KMS-11 (cell line): ENCODE measurements around the gene PHGDH.

Experiments
- H2AFZ ChIP-seq: fragments of 200-600 bp; sonication (generic); 2 replicates; pipeline ENCODE4 v1.6.1; 2016; ENCODE audit warnings: antibody characterized with exemption, mixed run types, low read depth
- H3K27ac ChIP-seq: fragments of 200-600 bp; sonication (generic); 2 replicates; pipeline ENCODE4 v1.6.1; 2016; ENCODE audit warnings: mild to moderate bottlenecking, mixed run types
- H3K27me3 ChIP-seq: fragments of 200-600 bp; sonication (generic); 2 replicates; pipeline ENCODE4 v1.6.1; 2017; ENCODE audit warnings: mild to moderate bottlenecking, low read depth, mixed run types, moderate library complexity; ENCODE audit not compliant: insufficient read depth
- H3K36me3 ChIP-seq: fragments of 200-600 bp; sonication (generic); 2 replicates; pipeline ENCODE4 v1.6.1; 2017; ENCODE audit warnings: mild to moderate bottlenecking, mixed run types; ENCODE audit not compliant: insufficient read depth
- H3K4me1 ChIP-seq: fragments of 200-600 bp; sonication (generic); 2 replicates; pipeline ENCODE4 v1.6.1; 2016; ENCODE audit warnings: mild to moderate bottlenecking, low read depth, mixed run types; ENCODE audit not compliant: poor library complexity, severe bottlenecking
- H3K4me2 ChIP-seq: fragments of 200-600 bp; sonication (generic); 2 replicates; pipeline ENCODE4 v1.7.0; 2016; ENCODE audit warnings: mild to moderate bottlenecking, mixed run types
- H3K4me3 ChIP-seq: fragments of 200-600 bp; sonication (generic); IDR thresholded peaks from 2 replicates; pipeline ENCODE4 v1.6.1; 2017; ENCODE audit warnings: low read depth, low read length, mixed read lengths; ENCODE audit not compliant: insufficient read depth
- H3K79me2 ChIP-seq: fragments of 200-600 bp; sonication (generic); 2 replicates; pipeline ENCODE4 v1.6.1; 2016; ENCODE audit warnings: low read depth, mixed run types; ENCODE audit not compliant: insufficient read depth
- H3K9ac ChIP-seq: fragments of 200-600 bp; sonication (generic); 2 replicates; pipeline ENCODE4 v1.6.1; 2016; ENCODE audit warnings: mild to moderate bottlenecking, mixed run types
- H4K20me1 ChIP-seq: fragments of 200-600 bp; sonication (generic); 2 replicates; pipeline ENCODE4 v1.6.1; 2016; ENCODE audit warnings: mild to moderate bottlenecking, mixed run types; ENCODE audit not compliant: insufficient read depth
- TF ChIP-seq, protein P1 (sequence below): fragments of 200-600 bp; sonication (generic); conservative IDR thresholded peaks from 2 replicates; pipeline ENCODE4 v1.6.1; 2017; ENCODE audit warnings: low read depth, mild to moderate bottlenecking, antibody characterized with exemption, low read length, moderate library complexity, mixed read lengths

The PHGDH gene

DNA sequence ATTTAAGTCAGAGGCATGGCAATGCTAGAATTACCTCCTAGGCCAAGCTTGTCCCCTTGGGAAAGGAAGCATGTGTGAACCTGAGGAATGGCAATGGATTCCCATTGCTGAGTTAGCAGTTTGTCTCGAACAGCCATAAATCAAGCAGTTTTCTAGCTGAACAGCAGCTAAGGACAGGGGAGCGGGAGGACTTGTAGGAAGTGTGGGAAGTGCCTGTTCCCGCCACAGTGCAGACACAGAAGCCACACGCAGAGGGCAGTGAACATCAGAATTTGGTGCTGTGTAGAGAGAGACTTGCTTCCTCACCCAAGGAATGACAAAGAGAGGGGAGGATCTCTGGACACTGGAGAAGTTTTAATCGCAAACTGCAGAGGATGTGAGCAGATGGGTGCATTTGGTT is 3.8 kb downstream of the PHGDH start:
- Histone ChIP-seq H3K9ac (no peak overlapping the region), H3K4me3 (no peak overlapping the region), H3K36me3 (no peaks in the 10 kb centered on the region), H3K79me2 (peaks cover 27% of the 10 kb centered on the region; the same call in 1 of the 2 replicates), H3K4me2 (no peak overlapping the region), H2AFZ (no peak overlapping the region), H3K4me1 (peaks cover 18% of the 10 kb centered on the region), H4K20me1 (no peaks in the 10 kb centered on the region), H3K27ac (no peak overlapping the region), H3K27me3 (no peaks in the 10 kb centered on the region)
- TF ChIP-seq, protein P1, sequence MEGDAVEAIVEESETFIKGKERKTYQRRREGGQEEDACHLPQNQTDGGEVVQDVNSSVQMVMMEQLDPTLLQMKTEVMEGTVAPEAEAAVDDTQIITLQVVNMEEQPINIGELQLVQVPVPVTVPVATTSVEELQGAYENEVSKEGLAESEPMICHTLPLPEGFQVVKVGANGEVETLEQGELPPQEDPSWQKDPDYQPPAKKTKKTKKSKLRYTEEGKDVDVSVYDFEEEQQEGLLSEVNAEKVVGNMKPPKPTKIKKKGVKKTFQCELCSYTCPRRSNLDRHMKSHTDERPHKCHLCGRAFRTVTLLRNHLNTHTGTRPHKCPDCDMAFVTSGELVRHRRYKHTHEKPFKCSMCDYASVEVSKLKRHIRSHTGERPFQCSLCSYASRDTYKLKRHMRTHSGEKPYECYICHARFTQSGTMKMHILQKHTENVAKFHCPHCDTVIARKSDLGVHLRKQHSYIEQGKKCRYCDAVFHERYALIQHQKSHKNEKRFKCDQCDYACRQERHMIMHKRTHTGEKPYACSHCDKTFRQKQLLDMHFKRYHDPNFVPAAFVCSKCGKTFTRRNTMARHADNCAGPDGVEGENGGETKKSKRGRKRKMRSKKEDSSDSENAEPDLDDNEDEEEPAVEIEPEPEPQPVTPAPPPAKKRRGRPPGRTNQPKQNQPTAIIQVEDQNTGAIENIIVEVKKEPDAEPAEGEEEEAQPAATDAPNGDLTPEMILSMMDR = no peak

DNA sequence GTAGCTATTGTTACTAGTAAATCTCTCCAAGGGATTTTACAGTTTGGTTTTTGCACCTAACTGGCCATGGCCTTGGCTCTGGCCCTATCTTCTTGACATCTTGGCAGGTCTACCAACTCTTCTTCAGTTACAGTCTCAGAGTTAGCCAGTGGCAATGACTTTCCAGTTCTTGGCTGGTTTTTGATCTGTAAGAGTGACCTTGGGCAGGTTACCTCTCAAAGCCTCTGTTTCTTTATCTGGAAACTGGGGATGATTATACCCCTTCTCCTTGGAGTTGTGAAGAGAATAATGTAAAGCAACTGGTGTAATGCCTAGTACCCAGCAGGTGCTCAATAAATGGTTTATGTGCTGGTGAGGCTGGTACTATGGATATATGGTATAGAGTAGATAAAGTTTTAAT is 6.7 kb downstream of the PHGDH start:
- H3K9ac ChIP-seq = no peak overlapping the region
- no peak overlapping the region for H2AFZ ChIP-seq
- H3K27me3 ChIP-seq = no peaks in the 10 kb centered on the region
- H3K36me3 ChIP-seq = no peaks in the 10 kb centered on the region
- no peak overlapping the region for H3K4me3 ChIP-seq
- no peak overlapping the region for H3K27ac ChIP-seq
- no peak overlapping the region for H3K4me2 ChIP-seq
- peaks cover 21% of the 10 kb centered on the region; the same call in 1 of the 2 replicates for H3K79me2 ChIP-seq
- H4K20me1 ChIP-seq = no peaks in the 10 kb centered on the region
- TF ChIP-seq, protein P1 = no peak
- peaks cover 18% of the 10 kb centered on the region for H3K4me1 ChIP-seq

DNA sequence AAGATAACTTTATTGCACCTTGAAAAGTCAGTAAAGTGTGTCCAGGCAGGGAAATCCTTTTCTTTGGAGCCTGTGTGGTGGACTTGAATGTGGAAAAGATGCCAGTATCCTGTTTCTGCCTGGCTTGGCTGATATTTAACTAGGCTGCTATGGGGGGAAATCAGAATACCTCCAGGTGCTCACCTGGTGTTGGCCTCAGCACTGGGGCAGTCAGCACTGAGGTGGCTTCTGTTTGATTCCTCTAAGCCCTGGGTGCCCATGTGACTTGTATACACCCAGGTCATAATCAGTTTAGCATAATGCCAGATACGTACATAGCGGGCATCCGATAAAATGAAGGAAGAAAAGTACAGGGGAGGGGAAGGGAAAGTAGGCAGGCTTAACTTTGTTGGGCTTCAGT is 7.2 kb downstream of the PHGDH start:
- Histone ChIP-seq H3K27ac (no peak overlapping the region), H3K4me1 (peaks cover 14% of the 10 kb centered on the region), H4K20me1 (no peaks in the 10 kb centered on the region), H3K27me3 (no peaks in the 10 kb centered on the region), H3K9ac (no peak overlapping the region), H3K4me2 (no peak overlapping the region), H2AFZ (no peak overlapping the region), H3K79me2 (peaks cover 18% of the 10 kb centered on the region; the same call in 1 of the 2 replicates), H3K36me3 (no peaks in the 10 kb centered on the region), H3K4me3 (no peak overlapping the region)
- TF ChIP-seq, protein P1 = no peak

DNA sequence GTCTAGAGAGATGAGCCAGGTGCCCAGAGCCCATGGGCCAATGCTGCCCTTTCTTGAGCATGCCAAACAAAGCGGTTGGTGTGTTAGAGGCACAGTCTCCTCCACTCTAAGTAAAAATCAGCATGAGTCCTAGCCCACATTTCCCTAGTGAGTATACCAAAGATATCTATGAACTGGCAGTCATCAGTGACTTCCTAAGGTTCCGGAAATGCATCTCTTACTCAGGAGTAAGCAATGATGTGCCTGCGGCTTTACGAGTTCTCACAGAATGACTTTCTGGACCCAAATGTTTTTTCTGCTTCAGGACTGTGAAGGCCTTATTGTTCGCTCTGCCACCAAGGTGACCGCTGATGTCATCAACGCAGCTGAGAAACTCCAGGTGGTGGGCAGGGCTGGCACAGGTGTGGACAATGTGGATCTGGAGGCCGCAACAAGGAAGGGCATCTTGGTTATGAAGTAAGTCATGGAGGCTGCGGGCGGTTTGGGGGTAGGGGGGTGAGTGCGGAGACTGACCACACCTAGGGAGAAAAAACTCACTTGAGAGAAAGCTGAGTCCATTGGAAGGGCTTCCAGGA is 9.2 kb downstream of the PHGDH start:
- Histone ChIP-seq H3K36me3 (no peaks in the 10 kb centered on the region), H3K9ac (no peak overlapping the region), H3K79me2 (peaks cover 12% of the 10 kb centered on the region; the same call in 1 of the 2 replicates), H3K27me3 (no peaks in the 10 kb centered on the region), H2AFZ (no peak overlapping the region), H3K4me2 (no peak overlapping the region), H3K4me3 (no peak overlapping the region), H3K4me1 (no peaks in the 10 kb centered on the region), H3K27ac (no peak overlapping the region), H4K20me1 (no peaks in the 10 kb centered on the region)
- TF ChIP-seq, protein P1 = no peak
